ENCODE results near the gene TNIP1.

GRCh38 chr5:150993422-150993821 lies 87.4 kb downstream of the TNIP1 start:
- TF ChIP-seq CTCF (IDR thresholded peaks at IDR 0.05 in 8 of 11, conservative IDR thresholded peaks at IDR 0.05 in 3 of 11): no peak
- TF ChIP-seq POLR2A (IDR thresholded peaks at IDR 0.05): no peak

Measured in spleen (tissue), 7 donors.